MCF 10A (cell line): ENCODE measurements around the gene ATP2A2. TPM values are rescaled to one million over a fixed set of nuclear protein-coding genes. Genes with fewer than 3 reads are reported as not detected.
A peak's percentile ranks its signal among the peaks of the same experiment; 100 is the strongest.

Experiments
- BruUV-seq: library from RNA; stranded (reverse); fragments of 400-500 nt; replicated peaks from 2 replicates; lab custom pipeline; 2021; lab: Mats Ljungman, UMichigan
- CTCF ChIA-PET: fragments of 300-600 bp; sonication (Branson Sonifier 250); formaldehyde crosslinking; extraction: SDS; loops from one replicate; lab custom pipeline; 2021; ENCODE audit warnings: antibody characterized with exemption, inconsistent platforms; lab: Yijun Ruan, JAX
- POLR2A ChIA-PET: fragments of 300-600, 350-650 bp; sonication (Branson Sonifier 250); formaldehyde crosslinking; extraction: SDS; loops from one replicate; lab custom pipeline; 2020; ENCODE audit warnings: antibody characterized with exemption, inconsistent platforms; lab: Yijun Ruan, JAX
- DNase-seq: peaks from one replicate; pipeline ENCODE4 v3.0.0-alpha.2; 2018; ENCODE audit not compliant: unreplicated experiment
- H3K27ac Mint-ChIP-seq: one replicate; pipeline ENCODE4 v1.8.0; 2022; ENCODE audit warnings: mild to moderate bottlenecking, low read depth, mixed read lengths; ENCODE audit not compliant: unreplicated experiment
- H3K27me3 Mint-ChIP-seq: one replicate; pipeline ENCODE4 v1.8.0; 2022; ENCODE audit warnings: mixed read lengths; ENCODE audit not compliant: insufficient read depth, unreplicated experiment
- H3K36me3 Mint-ChIP-seq: one replicate; pipeline ENCODE4 v1.8.0; 2022; ENCODE audit warnings: mild to moderate bottlenecking, moderate library complexity, mixed read lengths; ENCODE audit not compliant: insufficient read depth, unreplicated experiment
- H3K4me1 Mint-ChIP-seq: one replicate; pipeline ENCODE4 v1.8.0; 2022; ENCODE audit warnings: mixed read lengths; ENCODE audit not compliant: insufficient read depth, unreplicated experiment
- H3K4me3 Mint-ChIP-seq: one replicate; pipeline ENCODE4 v1.8.0; 2022; ENCODE audit warnings: mild to moderate bottlenecking, moderate library complexity, mixed read lengths; ENCODE audit not compliant: unreplicated experiment
- H3K9me3 Mint-ChIP-seq: one replicate; pipeline ENCODE4 v1.8.0; 2022; ENCODE audit warnings: mixed read lengths; ENCODE audit not compliant: unreplicated experiment
- intact Hi-C: fragments of 100-400 bp; cut with micrococcal nuclease; formaldehyde crosslinking; loops from 2 replicates; pipeline ENCODE4 v1.14.1; 2022
- total RNA-seq: library from RNA; stranded (reverse); gene quantifications from 2 replicates; pipeline ENCODE4 v1.2.3, GENCODE V29; 2022
- TF ChIP-seq, protein P1 (sequence below): fragments of 200-600 bp; IDR thresholded peaks from one replicate; pipeline ENCODE4 v1.8.0; 2022; ENCODE audit warnings: antibody characterized with exemption, mild to moderate bottlenecking; ENCODE audit not compliant: unreplicated experiment

ATP2A2 gene
- total RNA-seq, 1 experiment from 2014 or later = 272 TPM

DNA sequence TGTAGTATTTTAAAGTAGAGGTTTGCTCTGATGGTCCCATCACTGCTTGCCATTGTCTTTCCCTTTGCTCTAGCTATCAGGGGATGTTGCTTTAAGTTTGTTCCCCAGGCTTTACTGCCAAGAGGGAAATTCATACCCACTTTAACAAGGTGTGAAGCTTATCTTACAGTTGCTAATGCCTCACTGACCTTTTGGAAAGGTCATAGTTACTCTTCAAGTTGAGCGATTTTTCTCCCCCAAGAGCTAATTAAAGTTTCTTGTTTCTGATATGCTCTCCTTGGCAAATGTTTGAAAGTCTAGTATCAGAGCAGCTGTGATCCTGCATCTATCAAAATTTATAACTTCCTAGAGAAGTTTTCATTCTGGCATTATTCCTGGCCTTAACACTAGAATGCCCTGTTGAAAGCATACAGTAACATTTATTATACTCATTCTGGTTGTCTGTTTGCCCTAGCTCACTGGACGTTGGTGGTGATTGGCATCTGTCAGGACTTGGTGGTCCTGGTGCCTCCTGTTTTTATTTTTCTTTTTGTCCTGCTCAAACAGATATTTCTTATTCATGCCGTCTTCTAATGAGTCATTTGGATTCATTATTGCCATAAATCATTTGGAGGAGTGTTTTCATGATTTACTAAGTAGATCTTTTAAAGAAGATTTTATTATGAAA is 8.1 kb downstream of the ATP2A2 start:
- H3K36me3 Mint-ChIP-seq = peaks cover 89% of the 10 kb centered on the region
- peak overlapping the region; percentile 62 for H3K27ac Mint-ChIP-seq
- CTCF ChIA-PET = interaction anchor here (0.9 to 1.5 kb wide), 5 partner anchors 8 to 142 kb away, joined by 3 to 5 read pairs (median 3); no protein-coding TSS in a partner anchor
- H3K27me3 Mint-ChIP-seq = no peaks in the 10 kb centered on the region
- H3K9me3 Mint-ChIP-seq = no peaks in the 10 kb centered on the region
- POLR2A ChIA-PET = interaction anchor here (0.9 to 1.7 kb wide), 5 partner anchors 9 to 41 kb away, joined by 3 to 13 read pairs (median 5); partner anchors contain the start of gene ATP2A2
- no peak overlapping the region for H3K4me3 Mint-ChIP-seq
- BruUV-seq = no TSS peak
- intact Hi-C loops = no loop called here
- peaks cover 24% of the 10 kb centered on the region for H3K4me1 Mint-ChIP-seq
- DNase-seq = no peak
- TF ChIP-seq, protein P1, sequence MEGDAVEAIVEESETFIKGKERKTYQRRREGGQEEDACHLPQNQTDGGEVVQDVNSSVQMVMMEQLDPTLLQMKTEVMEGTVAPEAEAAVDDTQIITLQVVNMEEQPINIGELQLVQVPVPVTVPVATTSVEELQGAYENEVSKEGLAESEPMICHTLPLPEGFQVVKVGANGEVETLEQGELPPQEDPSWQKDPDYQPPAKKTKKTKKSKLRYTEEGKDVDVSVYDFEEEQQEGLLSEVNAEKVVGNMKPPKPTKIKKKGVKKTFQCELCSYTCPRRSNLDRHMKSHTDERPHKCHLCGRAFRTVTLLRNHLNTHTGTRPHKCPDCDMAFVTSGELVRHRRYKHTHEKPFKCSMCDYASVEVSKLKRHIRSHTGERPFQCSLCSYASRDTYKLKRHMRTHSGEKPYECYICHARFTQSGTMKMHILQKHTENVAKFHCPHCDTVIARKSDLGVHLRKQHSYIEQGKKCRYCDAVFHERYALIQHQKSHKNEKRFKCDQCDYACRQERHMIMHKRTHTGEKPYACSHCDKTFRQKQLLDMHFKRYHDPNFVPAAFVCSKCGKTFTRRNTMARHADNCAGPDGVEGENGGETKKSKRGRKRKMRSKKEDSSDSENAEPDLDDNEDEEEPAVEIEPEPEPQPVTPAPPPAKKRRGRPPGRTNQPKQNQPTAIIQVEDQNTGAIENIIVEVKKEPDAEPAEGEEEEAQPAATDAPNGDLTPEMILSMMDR = no peak

DNA sequence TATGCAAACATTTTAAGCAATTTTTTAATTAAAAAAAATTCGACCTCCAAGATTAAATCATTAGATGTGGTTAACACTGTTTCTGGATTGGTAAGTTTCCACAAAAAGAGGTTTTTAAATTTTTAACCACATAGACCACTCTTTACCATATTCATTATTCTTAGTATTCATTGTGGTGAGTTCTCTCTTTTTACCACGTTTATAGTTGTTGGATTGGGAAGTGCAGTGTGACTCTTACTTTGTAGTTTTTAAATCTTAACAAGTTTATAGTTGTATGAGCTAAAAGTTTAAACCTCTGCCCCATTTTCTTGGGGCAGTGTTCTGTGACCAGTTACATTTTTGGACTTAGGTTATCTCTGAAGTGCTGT is 8.6 kb downstream of the ATP2A2 start:
- H3K27me3 Mint-ChIP-seq = no peaks in the 10 kb centered on the region
- no TSS peak for BruUV-seq
- H3K36me3 Mint-ChIP-seq = peaks cover 89% of the 10 kb centered on the region
- H3K27ac Mint-ChIP-seq = peak overlapping the region; percentile 62
- no peak for DNase-seq
- H3K4me3 Mint-ChIP-seq = no peak overlapping the region
- no peaks in the 10 kb centered on the region for H3K9me3 Mint-ChIP-seq
- H3K4me1 Mint-ChIP-seq = peaks cover 22% of the 10 kb centered on the region
- ChIA-PET CTCF (interaction anchor here (0.7 to 1.3 kb wide), 4 partner anchors 8 to 1179 kb away, joined by 3 to 5 read pairs (median 3); no protein-coding TSS in a partner anchor), POLR2A (interaction anchor here (1.1 to 1.7 kb wide), 3 partner anchors 9 to 23 kb away, joined by 3 to 13 read pairs (median 5); partner anchors contain the start of gene ATP2A2)
- intact Hi-C loops = no loop called here
- TF ChIP-seq, protein P1 = no peak

DNA sequence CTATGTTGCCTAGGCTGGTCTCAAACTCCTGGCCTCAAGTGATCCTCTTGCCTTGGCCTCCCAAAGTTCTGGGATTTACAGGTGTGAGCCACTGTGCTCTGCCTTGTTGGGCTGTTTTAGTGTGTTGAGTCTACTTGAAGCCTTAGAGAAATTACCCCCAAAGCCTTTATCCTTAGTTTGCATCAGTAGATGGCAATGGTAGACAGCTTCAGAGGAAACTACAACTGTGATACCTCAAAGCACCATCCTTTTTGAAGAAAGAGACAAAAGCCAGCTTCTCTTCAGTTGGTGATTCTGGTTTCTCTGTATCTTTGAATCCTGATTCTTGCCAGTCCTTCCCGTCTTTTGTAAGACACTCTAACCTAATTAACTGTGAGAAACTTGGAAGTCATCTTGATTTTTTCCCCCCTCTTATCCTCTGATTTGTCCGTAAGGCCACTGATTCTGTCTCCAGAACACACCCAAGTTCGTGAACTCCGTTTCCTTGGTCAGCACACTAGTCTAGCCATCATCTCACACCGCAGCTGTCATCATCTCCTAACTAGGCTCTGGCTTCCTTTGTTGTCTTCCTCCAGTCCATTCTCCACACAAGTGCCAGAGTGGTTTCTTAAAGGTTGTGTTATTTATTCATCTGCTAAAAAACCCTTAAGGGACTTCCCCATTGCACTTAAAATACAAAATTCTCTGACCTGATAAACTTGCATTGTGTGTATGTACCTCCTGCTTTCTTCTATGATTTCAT is 20.2 kb downstream of the ATP2A2 start:
- BruUV-seq = no TSS peak
- no peak for DNase-seq
- POLR2A ChIA-PET = interaction anchor here (1.0 to 1.2 kb wide), 7 partner anchors 10 to 54 kb away, joined by 3 to 6 read pairs (median 3); no protein-coding TSS in a partner anchor
- Mint-ChIP-seq H3K4me1 (peaks cover 30% of the 10 kb centered on the region), H3K27me3 (no peaks in the 10 kb centered on the region), H3K4me3 (no peak overlapping the region), H3K36me3 (peaks cover 85% of the 10 kb centered on the region), H3K9me3 (no peaks in the 10 kb centered on the region), H3K27ac (peak overlapping the region; percentile 13)
- CTCF ChIA-PET = interaction anchor here (1.1 kb wide), 1 partner anchor 201 kb away, joined by 3 read pairs; no protein-coding TSS in a partner anchor
- intact Hi-C loops = no loop called here
- TF ChIP-seq, protein P1 = no peak
